GM18861 (cell line): ENCODE data around the gene MBOAT7.
A peak's percentile ranks its signal among the peaks of the same experiment; 100 is the strongest.
"Not testable (repeated sequence)": the region's sequence is repeated elsewhere in the genome, so short reads cannot be mapped to it uniquely, and the experiment has no call there.

ENCODE experiments used
- ATAC-seq: cut with Tn5 transposase; IDR thresholded peaks from one replicate; pipeline ENCODE4 v1.9.1; 2021; ENCODE audit not compliant: unreplicated experiment

Gene MBOAT7

GRCh38 chr19:54209811-54210494, 20.6 kb upstream of the MBOAT7 start:
- no peak for ATAC-seq

DNA sequence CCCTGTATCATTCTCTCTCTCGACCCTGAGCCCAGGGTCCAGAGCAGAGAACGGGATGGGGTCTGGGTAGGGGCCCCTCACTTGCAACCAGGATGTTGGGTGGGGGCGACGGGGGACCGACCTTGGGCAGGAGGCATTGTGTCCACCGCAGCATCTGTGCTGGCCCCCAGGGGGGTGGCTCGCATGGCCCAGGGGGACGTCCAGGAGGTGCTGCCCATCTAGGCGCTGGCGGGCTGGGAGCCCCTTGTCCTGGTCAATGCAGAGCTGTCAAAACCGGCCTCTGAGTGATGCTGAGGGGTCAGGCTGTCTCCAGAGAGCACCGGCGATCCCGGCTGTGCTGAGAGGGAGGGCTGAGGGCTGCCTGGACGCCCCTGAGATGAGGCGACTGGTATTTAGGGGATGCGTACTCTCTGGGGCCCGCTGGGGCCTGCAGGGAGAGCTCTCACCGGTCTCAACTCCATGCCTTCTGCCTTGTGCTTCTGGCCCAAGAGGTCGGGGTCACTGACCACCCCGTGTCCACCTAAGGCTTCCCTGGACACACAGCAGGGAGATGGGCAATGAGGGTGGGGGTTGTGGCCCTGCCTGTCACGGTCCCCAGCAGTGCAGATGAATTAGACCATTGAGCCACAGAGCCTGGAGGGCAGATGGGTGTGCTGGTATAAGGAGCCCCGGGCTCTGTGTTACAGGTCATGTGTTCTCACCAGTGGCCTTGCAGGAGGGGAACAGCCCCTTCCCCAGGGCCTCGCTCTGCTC, 19.9 kb upstream of the MBOAT7 start:
- ATAC-seq: no peak

- ATAC-seq: no peak
These were observed 19.3 kb upstream of the MBOAT7 start for GRCh38 chr19:54208784-54209057.

DNA sequence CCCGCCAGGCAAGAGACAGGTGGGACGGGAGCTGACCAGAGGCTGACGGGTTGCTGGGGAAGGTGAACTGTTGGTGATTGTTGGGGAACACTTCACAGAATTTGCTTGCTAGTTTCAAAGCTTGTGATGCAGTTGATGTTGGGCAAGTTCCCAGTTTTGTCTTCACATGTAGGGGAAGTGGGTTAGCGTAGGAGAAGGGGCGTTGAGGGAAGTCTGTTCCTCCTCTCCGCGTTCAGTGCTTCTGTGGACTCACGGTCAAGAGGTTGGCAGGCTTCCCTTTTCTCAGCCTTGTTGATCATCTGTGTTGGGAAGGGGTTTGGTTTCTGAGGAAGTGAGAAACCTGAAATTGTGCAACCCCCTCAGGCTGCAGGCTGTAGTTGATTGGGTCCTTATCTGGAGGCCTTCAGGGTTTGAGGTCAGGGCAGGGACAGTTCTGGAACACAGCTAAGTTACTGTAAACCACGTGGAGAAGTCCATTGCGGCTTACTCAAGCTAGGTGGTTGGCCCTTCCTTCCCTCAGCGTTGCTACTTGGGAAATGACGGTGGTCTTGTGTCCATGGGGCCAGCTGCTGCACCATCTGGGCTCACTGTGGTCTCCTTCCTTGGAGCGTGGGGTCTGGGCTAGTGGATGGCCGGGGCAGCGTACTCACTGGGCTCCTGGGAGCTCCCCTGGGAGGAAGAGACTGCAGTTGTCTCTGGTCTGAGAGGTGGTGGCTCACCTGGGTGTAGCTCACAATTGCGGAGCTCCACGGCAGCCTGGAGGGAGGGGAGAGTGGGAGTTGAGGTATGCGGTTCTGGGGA, 18.8 kb upstream of the MBOAT7 start:
- peak; percentile 34 for ATAC-seq

DNA sequence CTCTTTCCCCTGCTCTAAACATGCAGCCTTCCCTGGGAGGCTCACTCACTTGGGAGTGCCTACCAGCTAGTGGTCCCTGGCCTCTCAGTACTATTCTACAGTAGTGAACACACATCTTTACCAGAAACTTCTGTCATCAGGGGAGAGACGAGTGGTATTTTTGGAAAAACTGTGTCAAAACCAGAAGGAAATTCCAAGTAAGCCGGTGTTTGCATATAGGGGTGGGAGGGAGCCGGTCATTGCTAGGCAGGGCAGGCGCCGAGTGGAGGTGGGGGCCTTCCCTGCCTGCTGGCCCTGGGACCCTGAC, 18.2 kb upstream of the MBOAT7 start:
- no peak for ATAC-seq

- not testable (repeated sequence) for ATAC-seq
These were observed 17.8 kb upstream of the MBOAT7 start for GRCh38 chr19:54207193-54207592.

GRCh38 chr19:54206831-54207177, 17.4 kb upstream of the MBOAT7 start:
- no peak for ATAC-seq

GRCh38 chr19:54206030-54206830, 16.9 kb upstream of the MBOAT7 start:
- ATAC-seq: no peak

DNA sequence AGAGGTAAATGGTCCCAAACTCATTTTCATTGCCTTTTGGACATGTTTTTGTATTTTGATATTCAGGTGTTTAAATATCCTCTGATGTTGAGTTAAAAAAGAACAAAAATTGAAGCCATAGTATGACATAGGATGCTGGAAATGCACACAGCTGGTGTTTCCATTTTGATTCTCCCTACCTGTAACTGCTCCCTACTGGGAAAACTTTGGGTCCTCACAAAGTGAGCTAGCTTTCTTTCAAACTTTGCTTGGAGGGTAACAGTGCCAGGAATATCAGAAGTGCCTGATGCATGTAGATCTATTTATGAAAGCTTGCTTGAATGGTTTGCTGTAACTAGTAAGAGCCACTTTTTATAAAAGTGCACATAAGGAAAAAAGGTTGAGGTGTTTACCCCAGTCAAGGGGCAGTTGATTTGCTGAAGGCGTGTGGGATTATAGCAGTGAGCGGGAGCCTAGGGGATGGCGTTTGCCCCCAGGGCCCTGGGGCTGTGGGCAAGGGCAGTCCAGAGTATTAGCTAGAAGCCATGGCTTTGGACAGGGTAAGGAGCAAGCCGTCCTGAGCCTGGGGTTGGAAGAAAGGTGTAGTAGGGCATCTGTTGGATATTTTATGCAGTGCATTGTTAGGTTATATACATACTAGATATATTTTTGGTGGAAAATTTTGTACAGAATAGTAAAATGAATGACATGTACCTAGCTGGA, 15.5 kb upstream of the MBOAT7 start:
- no peak for ATAC-seq

- ATAC-seq: no peak
These were observed 13.8 kb upstream of the MBOAT7 start for GRCh38 chr19:54203151-54203611.

DNA sequence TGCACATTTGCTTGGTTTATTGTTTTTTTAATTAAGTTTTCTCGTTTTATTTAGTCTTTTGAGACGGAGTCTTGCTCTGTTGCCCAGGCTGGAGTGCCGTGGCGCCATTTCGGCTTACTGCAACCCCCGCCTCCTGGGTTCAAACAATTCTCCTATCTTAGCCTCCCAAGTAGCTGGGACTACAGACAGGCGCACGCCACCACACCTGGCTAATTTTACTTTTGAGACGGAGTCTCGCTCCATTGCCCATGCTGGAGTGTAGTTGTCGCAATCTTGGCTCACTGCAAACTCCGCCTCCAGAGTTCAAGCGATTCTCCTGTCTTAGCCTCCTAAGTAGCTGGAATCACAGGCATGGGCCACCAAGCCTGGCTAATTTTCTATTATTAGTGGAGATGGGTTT, 12.6 kb upstream of the MBOAT7 start:
- no peak for ATAC-seq

DNA sequence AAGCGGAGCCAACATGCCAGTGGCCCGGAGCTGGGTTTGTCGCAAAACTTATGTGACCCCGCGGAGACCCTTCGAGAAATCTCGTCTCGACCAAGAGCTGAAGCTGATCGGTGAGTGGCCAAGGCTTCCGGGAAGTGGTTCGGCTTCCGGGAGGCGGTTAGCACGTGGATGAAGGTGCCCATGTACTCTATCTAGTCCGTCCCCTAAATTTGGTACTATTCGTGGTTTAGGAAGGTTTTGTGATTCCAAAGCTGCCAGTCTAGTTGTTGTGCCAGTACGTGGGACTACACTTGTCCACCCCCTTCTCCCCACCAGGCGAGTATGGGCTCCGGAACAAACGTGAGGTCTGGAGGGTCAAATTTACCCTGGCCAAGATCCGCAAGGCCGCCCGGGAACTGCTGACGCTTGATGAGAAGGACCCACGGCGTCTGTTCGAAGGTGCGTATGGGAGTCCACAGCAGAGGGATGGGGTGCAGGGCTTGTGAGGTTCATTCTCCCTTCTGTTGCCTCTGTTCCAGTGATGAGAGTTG, 11.9 kb upstream of the MBOAT7 start:
- no peak for ATAC-seq

DNA sequence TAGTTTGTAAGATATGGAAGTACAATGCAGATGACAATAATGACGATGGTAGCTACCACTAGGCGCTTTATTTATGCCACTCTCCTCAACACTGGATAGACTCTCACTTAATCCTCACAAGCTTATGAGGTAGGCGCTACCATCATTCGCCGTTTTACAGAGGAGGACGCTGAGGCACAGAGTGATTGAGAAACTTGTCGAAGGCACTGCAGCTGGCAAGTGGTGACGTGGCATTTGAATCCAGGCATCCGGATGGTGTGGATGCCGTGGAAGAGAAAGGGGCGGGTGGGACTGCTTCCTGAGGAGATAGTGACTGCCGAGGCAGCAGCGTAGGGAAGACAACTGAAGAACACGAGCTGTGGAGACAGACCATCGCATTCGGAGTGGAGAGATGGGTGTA, 10.0 kb upstream of the MBOAT7 start:
- no peak for ATAC-seq

DNA sequence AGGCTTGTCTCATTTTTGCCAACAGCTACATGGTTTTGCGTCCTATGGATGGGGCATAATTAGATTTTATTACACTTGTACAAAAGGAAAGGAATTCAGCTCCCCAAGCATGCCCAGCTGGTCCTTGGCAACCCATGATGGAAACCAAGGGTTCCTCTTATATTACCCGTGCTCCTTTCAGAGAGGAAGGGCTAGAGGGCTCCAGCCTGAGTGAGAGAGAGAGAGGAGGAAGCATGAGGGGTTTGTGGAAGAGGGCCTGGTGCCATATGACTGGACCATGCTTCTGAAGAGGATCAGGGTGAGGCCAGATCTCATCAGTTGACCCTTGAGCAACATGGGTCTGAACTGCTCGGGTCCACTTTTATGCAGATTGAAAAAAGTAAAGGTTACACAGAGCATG, 7.7 kb upstream of the MBOAT7 start:
- ATAC-seq: no peak

DNA sequence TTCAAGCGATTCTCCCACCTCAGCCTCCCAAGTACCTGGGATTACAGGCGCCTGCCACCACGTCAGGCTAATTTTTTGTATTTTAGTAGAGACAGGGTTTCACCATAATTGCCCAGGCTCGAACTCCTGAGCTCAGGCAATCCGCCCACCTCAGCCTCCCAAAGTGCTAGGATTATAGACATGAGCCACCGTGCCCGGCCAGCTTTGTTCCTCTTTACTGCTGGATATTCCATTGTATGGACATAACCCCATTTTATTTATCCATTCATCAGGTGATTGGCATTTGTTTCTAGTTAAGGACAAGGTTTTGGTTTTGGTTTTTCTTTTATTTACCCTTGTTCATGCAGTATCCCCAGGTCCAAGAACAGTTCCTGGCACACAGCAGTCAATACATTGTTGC, 7.2 kb upstream of the MBOAT7 start:
- no peak for ATAC-seq

GRCh38 chr19:54194463-54194862, 5.1 kb upstream of the MBOAT7 start:
- not testable (repeated sequence) for ATAC-seq

DNA sequence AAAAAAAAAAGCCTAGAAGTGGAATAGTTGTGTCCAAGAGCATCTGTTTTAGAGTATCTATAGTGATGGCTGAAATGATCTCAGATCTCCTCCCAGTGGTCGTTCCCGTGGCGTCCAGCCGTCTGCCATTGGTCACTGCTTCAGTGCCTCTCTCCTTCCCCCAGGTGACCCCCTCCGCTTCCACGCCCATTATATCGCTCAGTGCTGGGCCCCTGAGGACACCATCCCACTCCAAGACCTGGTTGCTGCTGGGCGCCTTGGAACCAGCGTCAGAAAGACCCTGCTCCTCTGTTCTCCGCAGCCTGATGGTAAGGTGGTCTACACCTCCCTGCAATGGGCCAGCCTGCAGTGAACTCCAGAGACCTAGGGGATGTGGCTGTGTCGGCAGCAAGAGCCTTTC, 3.6 kb upstream of the MBOAT7 start:
- ATAC-seq: no peak

DNA sequence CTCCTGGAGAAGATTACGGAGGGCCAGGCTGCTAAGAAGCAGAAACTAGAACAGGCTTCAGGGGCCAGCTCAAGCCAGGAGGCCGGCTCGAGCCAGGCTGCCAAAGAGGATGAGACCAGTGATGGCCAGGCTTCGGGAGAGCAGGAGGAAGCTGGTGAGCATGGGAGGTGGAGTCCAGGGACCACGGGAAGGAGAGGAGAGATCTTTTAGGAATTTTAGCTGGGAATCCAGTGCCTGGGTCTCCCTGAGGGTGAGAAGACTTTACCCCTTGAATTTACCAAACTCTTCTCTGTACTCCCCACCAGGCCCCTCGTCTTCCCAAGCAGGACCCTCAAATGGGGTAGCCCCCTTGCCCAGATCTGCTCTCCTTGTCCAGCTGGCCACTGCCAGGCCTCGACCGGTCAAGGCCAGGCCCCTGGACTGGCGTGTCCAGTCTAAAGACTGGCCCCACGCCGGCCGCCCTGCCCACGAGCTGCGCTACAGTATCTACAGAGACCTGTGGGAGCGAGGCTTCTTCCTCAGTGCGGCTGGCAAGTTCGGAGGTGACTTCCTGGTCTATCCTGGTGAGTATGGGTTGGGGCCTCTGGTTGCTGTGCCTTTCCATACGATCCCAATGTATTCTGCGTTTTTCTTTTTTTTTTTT, 2.6 kb upstream of the MBOAT7 start:
- no peak for ATAC-seq

- peak; percentile 20 for ATAC-seq
These were observed 1.8 kb upstream of the MBOAT7 start, which contains the start of gene TSEN34 for GRCh38 chr19:54191011-54191810. TSEN34 (plus strand) TSS chr19:54191308; CDS start chr19:54191365, 57 bp downstream.
